GM18909 (cell line): ENCODE data around the gene EID3.

Experiments
- ATAC-seq: cut with Tn5 transposase; IDR thresholded peaks from one replicate; pipeline ENCODE4 v1.9.1; 2021; ENCODE audit warnings: mild to moderate bottlenecking; ENCODE audit not compliant: unreplicated experiment, poor library complexity

The EID3 gene

GRCh38 chr12:104353012-104353981 is 49.8 kb downstream of the EID3 start:
- ATAC-seq: no peak

GRCh38 chr12:104354167-104354867 is 50.8 kb downstream of the EID3 start:
- ATAC-seq: no peak
